GM06990 (cell line): Measurements from ENCODE around the gene CDK5RAP2.
"Not testable (repeated sequence)": the region's sequence is repeated elsewhere in the genome, so short reads cannot be mapped to it uniquely, and the experiment has no call there.

ENCODE experiments used
- DNase-seq: peaks from one replicate; pipeline ENCODE4 v3.0.0-alpha.2; 2011; ENCODE audit not compliant: insufficient read length; ENCODE audit errors: extremely low read depth
- H3K27me3 ChIP-seq: replicated peaks from 2 replicates; pipeline ENCODE4 v1.6.0; 2011; ENCODE audit warnings: low read length; ENCODE audit not compliant: control insufficient read depth, insufficient read depth
- H3K36me3 ChIP-seq: 2 replicates; pipeline ENCODE4 v1.5.1; 2011; ENCODE audit warnings: low read length; ENCODE audit not compliant: control insufficient read depth, insufficient read depth
- H3K4me3 ChIP-seq: replicated peaks from 2 replicates; pipeline ENCODE4 v1.5.1; 2011; ENCODE audit warnings: low read depth, mild to moderate bottlenecking, control low read depth, low read length
- CTCF ChIP-seq: IDR thresholded peaks from 2 replicates; pipeline ENCODE4 v1.5.1; 2011; ENCODE audit warnings: low read length, control low read depth, mild to moderate bottlenecking, inconsistent platforms; ENCODE audit not compliant: insufficient read depth, poor library complexity, severe bottlenecking

Gene CDK5RAP2

GRCh38 chr9:120580051-120580896, at the start of gene CDK5RAP2:
Gene CDK5RAP2, minus strand, starts transcription at chr9:120580167. Its CDS starts 189 bp downstream, at chr9:120579978.
- H3K27me3 ChIP-seq, result no peaks in the 10 kb centered on the region
- TF ChIP-seq CTCF, result no peak
- H3K36me3 ChIP-seq, result no peaks in the 10 kb centered on the region
- H3K4me3 ChIP-seq, result peak within 1 kb of the TSS; percentile 95
- DNase-seq, result peak; percentile 93

DNA sequence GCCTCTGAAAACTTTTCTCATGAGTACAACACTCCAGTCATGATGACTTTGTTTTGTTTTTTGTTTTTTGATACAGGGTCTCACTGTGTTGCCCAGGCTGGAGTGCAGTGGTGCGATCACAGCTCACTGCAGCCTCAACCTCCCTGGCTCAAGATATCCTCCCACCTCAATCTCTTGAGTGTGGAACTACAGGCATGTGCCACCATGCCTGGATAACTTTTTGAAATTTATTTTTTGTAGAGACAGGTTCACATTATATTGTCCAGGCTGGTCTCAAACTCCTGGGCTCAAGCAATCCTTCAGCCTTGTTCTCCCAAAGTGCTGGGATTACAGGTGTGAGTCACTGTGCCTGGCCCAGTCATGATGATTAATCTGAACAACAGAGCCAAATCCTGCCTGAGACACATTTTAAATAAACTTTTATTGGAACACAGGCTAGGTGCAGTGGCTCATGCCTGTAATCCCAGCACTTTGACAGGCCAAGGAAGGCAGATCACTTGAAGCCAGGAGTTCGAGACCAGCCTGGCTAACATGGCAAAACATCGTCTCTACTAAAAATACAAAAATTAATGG, 49.0 kb upstream of the CDK5RAP2 start:
- H3K4me3 ChIP-seq, H3K36me3 ChIP-seq, DNase-seq, H3K27me3 ChIP-seq: not testable (repeated sequence)

DNA sequence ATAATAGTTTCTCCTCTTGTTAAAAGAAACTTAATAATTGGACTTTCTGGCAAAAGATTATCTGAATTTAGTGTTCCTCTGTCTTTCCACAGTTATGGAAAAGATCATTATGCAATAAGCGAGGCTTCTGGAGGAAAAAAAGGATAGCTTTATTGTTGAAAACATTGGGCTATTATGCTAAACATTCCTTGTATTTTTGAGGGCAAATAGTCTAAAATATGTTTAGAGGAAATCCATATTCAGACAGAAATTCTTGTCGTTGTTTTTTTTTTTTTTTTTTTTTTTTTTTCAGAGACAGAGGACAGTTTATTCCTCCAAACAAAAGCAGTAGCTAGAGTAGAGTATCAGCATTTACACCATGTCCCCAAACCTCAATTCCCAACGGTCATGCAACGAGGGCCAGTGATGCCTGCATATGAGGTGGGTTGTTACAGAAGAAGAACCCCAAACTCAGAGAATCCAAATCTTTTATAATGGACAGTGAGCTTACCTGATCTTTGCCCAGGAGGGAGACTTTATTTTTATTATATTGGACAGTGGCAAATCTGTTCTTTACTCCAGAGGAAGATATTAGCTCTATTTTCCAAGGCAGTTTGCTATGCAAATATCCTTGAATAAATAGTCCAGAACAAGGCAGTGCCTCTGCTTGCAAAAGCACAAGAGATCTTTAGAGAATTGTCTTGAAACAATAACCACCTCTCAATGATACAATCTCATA, 48.4 kb upstream of the CDK5RAP2 start:
- H3K4me3 ChIP-seq, result no peak overlapping the region
- H3K27me3 ChIP-seq, result no peaks in the 10 kb centered on the region
- TF ChIP-seq CTCF, result no peak
- no peaks in the 10 kb centered on the region for H3K36me3 ChIP-seq
- DNase-seq, result no peak

GRCh38 chr9:120627073-120627472, 47.1 kb upstream of the CDK5RAP2 start:
- H3K4me3 ChIP-seq, result no peak overlapping the region
- no peak for TF ChIP-seq CTCF
- no peaks in the 10 kb centered on the region for H3K36me3 ChIP-seq
- DNase-seq, result no peak
- no peaks in the 10 kb centered on the region for H3K27me3 ChIP-seq

DNA sequence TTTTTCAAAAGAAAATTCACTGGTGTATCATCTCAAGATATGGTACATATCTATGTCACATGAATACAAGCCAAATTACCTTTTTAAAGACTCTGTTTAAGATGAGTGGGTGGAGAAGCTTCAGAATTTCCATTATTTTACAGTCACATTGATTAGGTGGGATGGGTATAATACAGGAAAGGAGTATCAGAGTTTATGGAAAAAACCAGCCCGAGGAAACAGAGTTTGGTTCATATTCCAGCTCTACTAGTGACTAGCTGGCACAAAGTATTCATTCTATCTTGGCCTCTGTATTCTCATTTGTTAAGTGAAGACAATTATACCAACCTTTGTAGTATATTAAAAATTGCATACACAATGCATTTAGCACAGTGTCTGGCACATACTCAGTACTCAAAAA, 46.5 kb upstream of the CDK5RAP2 start:
- Histone ChIP-seq H3K4me3 (no peak overlapping the region), H3K27me3 (no peaks in the 10 kb centered on the region)
- no peak for TF ChIP-seq CTCF

GRCh38 chr9:120625222-120625621, 45.3 kb upstream of the CDK5RAP2 start:
- DNase-seq, result no peak
- no peaks in the 10 kb centered on the region for H3K27me3 ChIP-seq
- no peaks in the 10 kb centered on the region for H3K36me3 ChIP-seq
- H3K4me3 ChIP-seq, result no peak overlapping the region
- no peak for TF ChIP-seq CTCF

More for the DNA sequence above, 46.5 kb upstream of the CDK5RAP2 start:
- H3K36me3 ChIP-seq, result no peaks in the 10 kb centered on the region
- no peak for DNase-seq
